Effector memory CD4-positive, alpha-beta T cell (primary cell): Measurements from ENCODE around the gene IGFL1.
"Not testable (repeated sequence)": the region's sequence is repeated elsewhere in the genome, so short reads cannot be mapped to it uniquely, and the experiment has no call there.

Experiments
- DNase-seq, 3 donors: peaks; one replicate each; pipeline ENCODE4 v3.0.0-alpha.2; 2020
- H3K27ac ChIP-seq: 2 replicates; pipeline ENCODE4 v1.7.0; 2013; ENCODE audit warnings: mild to moderate bottlenecking, low read length, moderate library complexity; ENCODE audit not compliant: insufficient read depth, poor library complexity, severe bottlenecking
- H3K27me3 ChIP-seq: replicated peaks from 2 replicates; pipeline ENCODE4 v1.7.0; 2013; ENCODE audit warnings: mild to moderate bottlenecking, low read length; ENCODE audit not compliant: insufficient read depth, control insufficient read depth, poor library complexity, severe bottlenecking
- H3K36me3 ChIP-seq: 2 replicates; pipeline ENCODE4 v1.7.0; 2013; ENCODE audit warnings: mild to moderate bottlenecking, low read length, moderate library complexity; ENCODE audit not compliant: control insufficient read depth, insufficient read depth
- H3K4me1 ChIP-seq: 2 replicates; pipeline ENCODE4 v1.7.0; 2013; ENCODE audit warnings: low read length, mild to moderate bottlenecking; ENCODE audit not compliant: control insufficient read depth, insufficient read depth, poor library complexity, severe bottlenecking
- H3K4me3 ChIP-seq: 2 replicates; pipeline ENCODE4 v1.7.0; 2013; ENCODE audit warnings: low read length, low read depth, mild to moderate bottlenecking; ENCODE audit not compliant: insufficient read depth, poor library complexity, severe bottlenecking
- H3K9me3 ChIP-seq: 2 replicates; pipeline ENCODE4 v1.7.0; 2013; ENCODE audit warnings: mild to moderate bottlenecking, low read length, moderate library complexity; ENCODE audit not compliant: control insufficient read depth

IGFL1 gene

GRCh38 chr19:46238141-46238540 lies 8.6 kb downstream of the IGFL1 start:
- H3K4me3 ChIP-seq, H3K27me3 ChIP-seq, H3K27ac ChIP-seq, H3K36me3 ChIP-seq, DNase-seq, H3K4me1 ChIP-seq, H3K9me3 ChIP-seq: not testable (repeated sequence)

- H3K36me3 ChIP-seq: no peaks in the 10 kb centered on the region
- H3K27me3 ChIP-seq: no peaks in the 10 kb centered on the region
- H3K4me3 ChIP-seq: no peak overlapping the region
- no peak for DNase-seq
- no peak overlapping the region for H3K27ac ChIP-seq
- no peaks in the 10 kb centered on the region for H3K4me1 ChIP-seq
- no peaks in the 10 kb centered on the region for H3K9me3 ChIP-seq
These were observed 9.9 kb downstream of the IGFL1 start for GRCh38 chr19:46239193-46240024.

- Histone ChIP-seq H3K27me3 (no peaks in the 10 kb centered on the region), H3K4me3 (no peak overlapping the region), H3K36me3 (no peaks in the 10 kb centered on the region), H3K9me3 (no peaks in the 10 kb centered on the region), H3K4me1 (no peaks in the 10 kb centered on the region), H3K27ac (no peak overlapping the region)
- DNase-seq: no peak
These were observed 11.2 kb downstream of the IGFL1 start for GRCh38 chr19:46240693-46241092.

- no peak for DNase-seq
- no peaks in the 10 kb centered on the region for H3K36me3 ChIP-seq
- H3K27ac ChIP-seq: no peak overlapping the region
- no peaks in the 10 kb centered on the region for H3K9me3 ChIP-seq
- peaks cover 8% of the 10 kb centered on the region for H3K27me3 ChIP-seq
- H3K4me1 ChIP-seq: no peaks in the 10 kb centered on the region
- no peak overlapping the region for H3K4me3 ChIP-seq
These were observed 12.1 kb downstream of the IGFL1 start for GRCh38 chr19:46241626-46242025.

GRCh38 chr19:46243081-46243654 lies 13.6 kb downstream of the IGFL1 start:
- DNase-seq, H3K4me1 ChIP-seq, H3K9me3 ChIP-seq, H3K27ac ChIP-seq, H3K27me3 ChIP-seq, H3K4me3 ChIP-seq, H3K36me3 ChIP-seq: not testable (repeated sequence)

GRCh38 chr19:46250076-46250735 lies 20.7 kb downstream of the IGFL1 start:
- H3K27me3 ChIP-seq: peaks cover 9% of the 10 kb centered on the region
- H3K27ac ChIP-seq: no peak overlapping the region
- DNase-seq: no peak
- no peaks in the 10 kb centered on the region for H3K36me3 ChIP-seq
- H3K4me3 ChIP-seq: no peak overlapping the region
- no peaks in the 10 kb centered on the region for H3K9me3 ChIP-seq
- H3K4me1 ChIP-seq: no peaks in the 10 kb centered on the region

- Histone ChIP-seq H3K9me3 (no peaks in the 10 kb centered on the region), H3K36me3 (no peaks in the 10 kb centered on the region), H3K4me3 (no peak overlapping the region), H3K4me1 (no peaks in the 10 kb centered on the region), H3K27ac (no peak overlapping the region), H3K27me3 (peaks cover 3% of the 10 kb centered on the region)
- DNase-seq: no peak
These were observed 21.9 kb downstream of the IGFL1 start for GRCh38 chr19:46251416-46251815.

GRCh38 chr19:46254776-46255175 lies 25.2 kb downstream of the IGFL1 start:
- Histone ChIP-seq H3K4me3 (no peak overlapping the region), H3K9me3 (no peaks in the 10 kb centered on the region), H3K27ac (no peak overlapping the region), H3K27me3 (no peaks in the 10 kb centered on the region), H3K36me3 (no peaks in the 10 kb centered on the region), H3K4me1 (no peaks in the 10 kb centered on the region)
- no peak for DNase-seq

GRCh38 chr19:46256855-46257254 lies 27.3 kb downstream of the IGFL1 start:
- DNase-seq: no peak

GRCh38 chr19:46261501-46261900 lies 32.0 kb downstream of the IGFL1 start:
- H3K27me3 ChIP-seq, H3K27ac ChIP-seq, DNase-seq, H3K4me3 ChIP-seq, H3K9me3 ChIP-seq, H3K36me3 ChIP-seq: not testable (repeated sequence)
- peaks cover 12% of the 10 kb centered on the region for H3K4me1 ChIP-seq

More at GRCh38 chr19:46256855-46257254, 27.3 kb downstream of the IGFL1 start:
- Histone ChIP-seq H3K9me3 (no peaks in the 10 kb centered on the region), H3K4me1 (no peaks in the 10 kb centered on the region), H3K4me3 (no peak overlapping the region), H3K27me3 (no peaks in the 10 kb centered on the region), H3K27ac (no peak overlapping the region), H3K36me3 (no peaks in the 10 kb centered on the region)
